Stomach (tissue), 9 donors: ENCODE measurements around the gene NUP93. TPM values are rescaled to one million over a fixed set of nuclear protein-coding genes. Genes with fewer than 3 reads are reported as not detected.

Experiments
- DNase-seq, 2 donors: peaks; one replicate each; pipeline versions ENCODE4 v3.0.0 to v3.0.0-alpha.2; 2013 to 2019
- H3K27ac ChIP-seq, 5 donors: fragments of 200-600 bp in 4 of 5; sonication (generic) in 4 of 5; one replicate each; pipeline ENCODE4 v1.5.1; 2013 to 2019; ENCODE audit warnings: mild to moderate bottlenecking in 1 of 5, moderate library complexity in 1 of 5
- H3K27me3 ChIP-seq, 3 donors: fragments of 200-600 bp; sonication (generic); one replicate each; pipeline ENCODE4 v1.5.1; 2017 to 2019; ENCODE audit warnings: mixed run types in 1 of 3
- H3K36me3 ChIP-seq, 4 donors: fragments of 200-600 bp; sonication (generic); 1 replicate in 3 of 4; 2 replicates in 1 of 4; pipeline ENCODE4 v1.5.1; 2016 to 2019
- H3K4me1 ChIP-seq, 4 donors: fragments of 200-600 bp; sonication (generic); one replicate each; pipeline ENCODE4 v1.5.1; 2016 to 2019
- H3K4me3 ChIP-seq, 4 donors: fragments of 200-600 bp; sonication (generic) in 3 of 4; one replicate each; pipeline ENCODE4 v1.5.1; 2016 to 2019; ENCODE audit warnings: mild to moderate bottlenecking in 1 of 4
- H3K9me3 ChIP-seq, 4 donors: fragments of 200-600 bp; sonication (generic); one replicate each; pipeline ENCODE4 v1.5.1; 2016 to 2019
- CTCF ChIP-seq, 7 experiments: fragments of 450-650 bp in 4 of 7; fragments of 200-600 bp in 3 of 7; sonication (generic) in 3 of 7; IDR thresholded peaks; one replicate each; pipeline ENCODE4 v1.5.1; 2016 to 2019; ENCODE audit warnings: antibody characterized with exemption in 7 of 7, control low read depth in 2 of 7, mild to moderate bottlenecking in 1 of 7
- EP300 ChIP-seq: sonication (generic); formaldehyde crosslinking; IDR thresholded peaks from one replicate; pipeline ENCODE4 v1.6.1; 2017; ENCODE audit warnings: antibody characterized with exemption
- POLR2A ChIP-seq, 4 donors: fragments of 450-650 bp; IDR thresholded peaks; one replicate each; pipeline ENCODE4 v1.6.1; 2016; ENCODE audit warnings: antibody characterized with exemption in 4 of 4, control low read depth in 2 of 4, mild to moderate bottlenecking in 1 of 4, moderate library complexity in 1 of 4
- POLR2AphosphoS5 ChIP-seq, 3 donors: sonication (generic); formaldehyde crosslinking; IDR thresholded peaks; one replicate each; pipeline ENCODE4 v1.6.1; 2016; ENCODE audit warnings: antibody characterized with exemption in 3 of 3
- WGBS, 5 donors: extraction: QIAGEN DNeasy Blood & Tissue Kit in 3 of 5; methylation state at CpG; one replicate each; pipeline versions ENCODE4 v1.1.5 to v1.1.7; 2013 to 2018; 5-methylcytosine and 5-hydroxymethylcytosine counted together
- intact Hi-C: fragments of 100-400 bp; cut with DNase I; formaldehyde crosslinking; loops from one replicate; pipeline ENCODE4 v1.15.1; 2023; ENCODE audit warnings: low total_unique reads
- polyA plus RNA-seq, 3 donors: library from polyadenylated mRNA; stranded (reverse); fragments of 200-250 nt; gene quantifications; one replicate each; pipeline ENCODE4 v1.2.3, GENCODE V29; 2013
- total RNA-seq, 5 donors: library from RNA; depleted of rRNA; stranded (reverse); fragments of >200 nt; gene quantifications; one replicate each; pipeline versions ENCODE4 v1.1.0 to v1.2.3, GENCODE V29; 2014 to 2016
- donor health status: healthy with polysubstance abuse.
- donor health status: Bipolar disorder and iron deficiency.
- donor health status: healthy.

Gene NUP93
- total and polyA plus RNA-seq, 8 donors: 26.7 to 184 (median 47.2) TPM

- H3K4me3 ChIP-seq: peak overlapping the region; percentile 56 to 69 (median 61)
- no peak for TF ChIP-seq CTCF (IDR thresholded peaks at IDR 0.05)
- no peak for TF ChIP-seq POLR2A (IDR thresholded peaks at IDR 0.05)
- no peak for TF ChIP-seq EP300
- TF ChIP-seq POLR2AphosphoS5 (IDR thresholded peaks at IDR 0.05): no peak
These were observed 46.3 kb upstream of the NUP93 start for GRCh38 chr16:56683424-56684172.

DNA sequence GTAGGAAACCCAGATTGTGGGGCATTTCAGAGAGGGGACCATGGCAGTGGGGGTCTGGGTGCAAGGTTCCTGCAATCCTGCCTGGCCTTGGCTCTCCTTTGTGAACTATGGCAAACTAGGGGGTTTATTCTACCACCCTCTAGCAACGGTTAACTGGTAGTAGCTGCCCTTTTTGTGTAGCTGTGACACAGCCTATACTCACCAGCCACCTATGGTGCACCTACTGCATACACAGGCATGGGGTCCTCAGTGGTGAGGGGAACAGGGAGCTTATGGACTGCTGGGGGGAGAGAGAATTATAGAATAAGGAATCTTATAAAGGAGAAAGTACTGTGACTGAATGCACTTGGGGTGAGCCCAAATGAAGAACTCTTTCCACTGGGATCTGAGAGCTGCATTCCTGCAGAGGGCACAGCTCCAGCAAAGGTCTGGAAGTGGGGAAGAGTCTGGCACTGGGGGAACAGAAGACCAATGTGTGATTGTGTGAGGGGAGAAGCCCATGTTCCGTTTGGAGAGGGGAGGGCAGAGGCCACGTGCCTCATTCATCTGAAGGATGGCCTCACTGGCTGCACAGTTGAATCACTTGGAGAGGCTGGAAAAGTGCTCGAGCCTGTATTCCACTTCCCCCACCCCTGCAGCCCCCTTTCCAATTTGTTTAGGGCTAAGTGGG lies 45.5 kb upstream of the NUP93 start:
- 45 to 71% (median 51%) methylated on average over 4 of the region's 4 CpGs for WGBS, 5 donors
- Histone ChIP-seq H3K4me3 (peak overlapping the region; percentile 56 to 69 (median 61)), H3K9me3 (peaks cover 0 to 11% (median 0%) of the 10 kb centered on the region in 4 donors), H3K27ac (peak overlapping the region in 4 of 5 donors; percentile 83 to 86 (median 86)), H3K4me1 (peaks cover 18 to 40% (median 35%) of the 10 kb centered on the region in 4 donors), H3K36me3 (peaks cover 0 to 11% (median 0%) of the 10 kb centered on the region in 4 donors), H3K27me3 (no peaks in the 10 kb centered on the region)
- intact Hi-C loops: no loop called here
- no peak for DNase-seq
- TF ChIP-seq EP300 (no peak), POLR2A (IDR thresholded peaks at IDR 0.05) (no peak), CTCF (IDR thresholded peaks at IDR 0.05) (no peak), POLR2AphosphoS5 (IDR thresholded peaks at IDR 0.05) (no peak)

More at GRCh38 chr16:56683424-56684172, 46.3 kb upstream of the NUP93 start:
- Histone ChIP-seq H3K36me3 (peaks cover 0 to 11% (median 0%) of the 10 kb centered on the region in 4 donors), H3K9me3 (peaks cover 0 to 11% (median 0%) of the 10 kb centered on the region in 4 donors), H3K27ac (peak overlapping the region in 4 of 5 donors; percentile 83 to 86 (median 86)), H3K4me1 (peaks cover 18 to 40% (median 35%) of the 10 kb centered on the region in 4 donors), H3K27me3 (no peaks in the 10 kb centered on the region)
- intact Hi-C loops: no loop called here
- no peak for DNase-seq
- WGBS, 5 donors: 53 to 77% (median 65%) methylated on average over 5 of the region's 5 CpGs

GRCh38 chr16:56684926-56685590 lies 44.9 kb upstream of the NUP93 start:
- Histone ChIP-seq H3K27ac (peak overlapping the region; percentile 32 to 86 (median 86)), H3K9me3 (peaks cover 0 to 11% (median 0%) of the 10 kb centered on the region in 4 donors), H3K27me3 (no peaks in the 10 kb centered on the region), H3K4me1 (peaks cover 18 to 40% (median 38%) of the 10 kb centered on the region in 4 donors), H3K36me3 (peaks cover 0 to 11% (median 0%) of the 10 kb centered on the region in 4 donors), H3K4me3 (peak overlapping the region in 2 of 4 donors; percentile 56 to 69)
- DNase-seq: no peak
- intact Hi-C loops: no loop called here
- TF ChIP-seq POLR2A (IDR thresholded peaks at IDR 0.05): no peak
- no peak for TF ChIP-seq CTCF (IDR thresholded peaks at IDR 0.05)
- no peak for TF ChIP-seq EP300
- TF ChIP-seq POLR2AphosphoS5 (IDR thresholded peaks at IDR 0.05): peak; percentile 13 to 29 (median 13)
- 56 to 77% (median 61%) methylated on average over 4 of the region's 4 CpGs for WGBS, 5 donors

DNA sequence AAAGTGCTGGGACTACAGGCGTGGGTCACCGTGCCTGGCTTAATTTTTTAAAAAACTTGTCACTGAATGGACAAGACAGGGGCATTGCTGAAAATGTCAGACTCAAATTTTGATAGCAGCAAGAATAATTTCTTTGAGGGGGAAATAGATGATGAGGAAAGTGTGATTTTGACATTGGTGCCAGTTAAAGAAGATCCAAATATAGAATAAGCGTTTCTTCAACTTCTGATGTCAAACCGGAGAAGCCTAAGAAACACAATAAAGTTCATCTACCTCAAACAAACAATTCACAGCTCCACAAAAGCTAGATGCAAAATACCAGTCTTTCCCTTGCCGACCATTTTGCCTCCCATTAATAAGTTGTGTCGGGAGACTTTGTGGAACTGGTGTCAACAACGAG lies 43.2 kb upstream of the NUP93 start:
- peaks cover 0 to 11% (median 0%) of the 10 kb centered on the region in 4 donors for H3K36me3 ChIP-seq
- peaks cover 18 to 34% (median 31%) of the 10 kb centered on the region in 4 donors for H3K4me1 ChIP-seq
- intact Hi-C loops: no loop called here
- H3K9me3 ChIP-seq: peaks cover 0 to 11% (median 0%) of the 10 kb centered on the region in 4 donors
- 90 to 98% (median 96%) methylated on average over 7 of the region's 7 CpGs for WGBS, 5 donors
- no peak overlapping the region for H3K27ac ChIP-seq
- no peak overlapping the region for H3K4me3 ChIP-seq
- TF ChIP-seq POLR2AphosphoS5 (IDR thresholded peaks at IDR 0.05) (no peak), CTCF (IDR thresholded peaks at IDR 0.05) (no peak), POLR2A (IDR thresholded peaks at IDR 0.05) (no peak), EP300 (no peak)
- no peak for DNase-seq
- no peaks in the 10 kb centered on the region for H3K27me3 ChIP-seq
